CMK (cell line): ENCODE measurements around the gene RBMS2.

Source experiments
- DNase-seq: peaks from one replicate; pipeline ENCODE4 v3.0.0-alpha.2; 2010; ENCODE audit warnings: low read depth

Gene RBMS2

DNA sequence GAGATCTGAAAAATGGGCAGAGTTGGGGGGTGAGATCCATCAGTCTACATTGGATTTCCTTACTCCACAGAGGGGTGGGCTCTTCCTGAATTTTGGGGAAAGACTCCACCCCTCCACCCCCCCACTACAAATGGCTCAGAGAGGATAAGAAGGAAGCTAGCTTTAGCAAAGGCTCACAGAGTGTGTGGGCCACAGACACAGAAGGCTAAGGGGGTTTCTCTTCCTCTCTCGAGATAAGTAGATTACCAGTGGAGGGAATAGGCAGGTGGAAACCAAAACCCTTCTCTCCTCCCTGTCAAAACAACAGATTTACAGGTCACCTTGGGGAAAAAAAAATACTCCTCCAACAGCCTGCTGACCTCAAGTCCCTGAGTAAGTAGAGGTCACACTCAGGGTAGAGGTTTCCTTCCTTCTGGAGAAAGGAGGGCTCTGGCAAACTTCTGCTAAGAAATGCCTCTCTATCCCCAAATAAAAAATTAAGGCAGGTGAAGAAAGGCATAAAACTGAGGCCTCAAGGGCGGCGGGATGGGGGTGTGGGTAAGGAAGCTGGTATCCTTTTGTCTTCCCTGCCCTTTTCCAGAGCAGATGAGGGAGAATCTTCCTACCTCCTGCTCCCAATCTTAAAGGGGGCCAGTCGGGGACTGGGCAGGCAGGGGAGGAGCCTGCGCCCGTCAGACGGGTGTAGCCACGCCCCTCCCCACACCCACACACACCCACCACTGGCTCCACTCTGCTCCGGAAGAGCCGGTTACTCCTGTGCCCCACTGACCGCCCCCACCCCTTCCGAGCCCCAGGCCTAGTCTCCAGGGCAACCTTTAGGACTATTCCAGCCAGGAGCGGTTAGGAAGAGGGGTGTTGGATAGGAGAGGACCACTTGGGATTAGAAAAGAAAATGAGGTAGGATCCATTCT lies 110.4 kb downstream of the RBMS2 start:
- no peak for DNase-seq

DNA sequence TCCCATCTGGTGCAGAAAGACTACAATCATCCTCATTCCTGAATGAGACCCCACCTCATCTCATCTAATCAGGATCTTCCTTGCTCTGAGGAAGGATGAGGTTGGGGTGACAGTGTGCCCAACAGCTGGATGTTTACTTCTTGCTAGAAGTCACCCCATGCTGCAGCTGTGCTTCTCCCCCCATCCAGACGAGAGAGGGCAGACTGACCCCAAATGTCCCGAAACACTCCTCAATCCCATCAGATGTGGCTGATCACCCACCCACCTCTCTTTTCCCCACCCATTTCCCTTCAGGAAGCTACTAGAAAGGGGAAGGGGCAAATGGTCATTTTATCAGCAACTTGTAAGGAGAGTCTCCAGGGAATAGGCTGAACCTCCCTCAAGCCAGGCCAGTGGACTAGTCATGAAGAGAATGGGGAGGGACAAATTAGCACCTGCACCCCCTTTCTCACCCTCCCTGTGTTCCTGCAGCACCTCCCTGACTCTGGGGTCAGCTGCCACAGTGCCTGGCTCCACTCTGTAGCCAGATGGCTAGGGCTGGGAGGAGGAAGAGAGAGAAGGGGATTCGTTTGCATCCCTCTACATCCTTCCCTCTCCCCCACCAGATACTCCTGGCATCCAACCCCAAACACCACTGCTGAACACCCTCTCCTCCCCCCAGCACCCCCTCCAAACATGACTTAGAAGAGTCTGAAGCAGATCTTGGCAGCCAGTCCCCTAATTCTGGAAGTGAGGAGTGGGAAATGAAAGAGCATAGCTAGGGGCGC lies 111.3 kb downstream of the RBMS2 start:
- no peak for DNase-seq

DNA sequence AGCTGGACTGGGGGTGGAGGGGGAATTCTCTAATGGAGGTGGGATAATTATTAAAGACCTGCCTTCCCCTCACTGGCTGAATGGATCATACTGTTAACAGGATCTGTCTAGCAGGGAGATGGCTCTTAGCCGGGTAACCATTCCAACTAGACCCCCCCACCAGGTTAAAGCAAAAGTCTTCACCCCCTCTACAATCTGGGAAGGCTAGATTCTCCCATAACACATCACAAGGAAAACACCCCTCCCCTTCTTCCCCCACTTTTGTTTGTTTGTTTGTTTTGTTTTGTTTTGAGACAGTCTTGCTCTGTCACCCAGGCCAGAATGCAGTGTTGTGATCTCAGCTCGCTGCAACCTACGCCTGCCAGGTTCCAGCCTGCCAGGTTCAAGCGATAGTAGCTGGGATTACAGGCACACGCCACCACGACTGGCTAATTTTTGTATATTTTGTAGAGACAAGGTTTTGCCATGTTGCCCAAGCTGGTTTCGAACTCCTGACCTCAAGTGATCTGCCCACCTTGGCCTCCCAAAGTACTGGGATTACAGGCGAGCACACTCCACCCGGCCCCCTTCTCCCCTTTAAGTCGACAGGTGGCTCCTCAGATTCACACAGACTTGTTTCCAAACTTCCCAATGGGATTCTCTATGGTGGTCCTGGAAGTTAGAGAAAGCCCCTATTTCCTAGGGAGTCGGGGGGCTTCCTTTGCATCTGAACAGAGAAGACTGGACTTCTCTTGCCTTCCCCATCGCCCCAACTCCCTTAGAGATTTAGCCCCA lies 112.0 kb downstream of the RBMS2 start:
- no peak for DNase-seq

DNA sequence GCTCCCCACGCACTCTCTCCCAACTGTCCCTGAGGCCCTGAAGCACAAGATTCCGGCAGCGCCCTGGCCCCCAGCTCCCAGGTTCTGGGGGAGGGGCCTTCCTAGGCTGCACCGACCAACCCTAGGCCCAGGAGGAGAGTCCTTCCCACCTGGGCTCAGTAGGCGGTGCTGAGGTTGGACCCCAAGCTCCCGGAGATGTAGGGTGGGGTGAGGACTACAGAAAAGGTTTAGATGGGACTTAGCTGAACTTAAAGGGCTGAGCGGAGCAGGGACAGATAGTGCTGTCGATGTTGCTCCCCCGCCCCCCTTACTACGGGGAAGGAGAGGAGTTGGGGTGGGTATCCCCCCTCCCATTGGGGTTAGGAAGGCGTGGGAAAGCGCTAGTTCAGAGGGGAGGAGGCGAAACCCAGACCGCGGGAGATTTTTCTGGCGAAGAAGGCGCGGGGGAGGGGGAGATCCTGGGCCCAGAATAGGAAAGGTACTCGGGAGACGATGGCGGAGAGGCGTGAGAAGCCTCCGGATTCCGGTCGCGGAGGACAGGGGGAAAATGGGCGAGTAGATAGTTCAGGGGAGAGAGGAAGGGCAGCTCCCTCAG lies 112.7 kb downstream of the RBMS2 start:
- no peak for DNase-seq

DNA sequence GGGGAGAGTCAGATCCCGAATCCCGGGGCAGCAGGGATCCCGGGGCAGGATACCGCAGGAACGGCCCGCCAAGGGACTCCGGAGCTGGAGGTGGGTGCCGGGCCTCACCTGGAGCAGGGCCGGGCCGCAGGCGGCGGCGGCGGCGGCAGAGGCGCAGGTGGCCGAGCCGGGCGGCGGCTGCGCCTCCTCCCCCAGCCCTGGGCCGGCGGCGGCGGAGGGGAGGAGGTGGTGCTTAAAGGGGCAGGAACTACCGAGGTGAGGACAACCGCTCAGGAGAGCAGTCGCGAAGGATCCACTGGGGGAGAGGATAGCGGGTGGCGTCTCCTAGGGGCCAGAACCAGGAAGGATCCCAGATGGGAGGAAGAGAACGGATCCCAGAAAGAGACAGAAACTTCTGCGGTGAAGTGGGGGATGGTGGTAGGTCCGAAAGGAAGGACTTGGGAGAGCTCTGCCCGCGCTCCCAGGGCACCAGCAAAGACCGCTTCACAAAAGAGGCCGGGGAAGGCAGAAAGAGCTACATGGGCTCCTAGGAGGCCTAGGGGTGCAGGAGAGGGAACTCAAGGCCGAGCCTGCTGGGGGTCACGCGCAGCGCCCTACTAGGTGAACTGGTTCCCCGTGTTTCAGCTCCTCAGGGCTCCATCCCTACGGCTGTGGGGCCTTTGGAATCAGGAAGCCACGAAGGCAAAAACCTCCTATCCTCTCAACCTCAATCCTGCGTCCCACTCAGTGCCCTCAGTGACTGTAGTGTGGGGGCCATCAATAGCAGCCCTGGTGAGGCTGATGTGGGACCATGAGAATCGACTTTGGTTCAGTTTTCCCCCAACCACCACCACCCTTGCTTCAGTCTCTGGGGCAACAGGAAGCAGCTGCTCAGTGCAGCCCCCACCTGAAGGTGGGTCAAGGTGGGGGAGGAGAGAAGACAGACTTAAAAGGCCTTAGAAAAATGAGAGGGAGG lies 113.5 kb downstream of the RBMS2 start:
- DNase-seq: peak; percentile 73

DNA sequence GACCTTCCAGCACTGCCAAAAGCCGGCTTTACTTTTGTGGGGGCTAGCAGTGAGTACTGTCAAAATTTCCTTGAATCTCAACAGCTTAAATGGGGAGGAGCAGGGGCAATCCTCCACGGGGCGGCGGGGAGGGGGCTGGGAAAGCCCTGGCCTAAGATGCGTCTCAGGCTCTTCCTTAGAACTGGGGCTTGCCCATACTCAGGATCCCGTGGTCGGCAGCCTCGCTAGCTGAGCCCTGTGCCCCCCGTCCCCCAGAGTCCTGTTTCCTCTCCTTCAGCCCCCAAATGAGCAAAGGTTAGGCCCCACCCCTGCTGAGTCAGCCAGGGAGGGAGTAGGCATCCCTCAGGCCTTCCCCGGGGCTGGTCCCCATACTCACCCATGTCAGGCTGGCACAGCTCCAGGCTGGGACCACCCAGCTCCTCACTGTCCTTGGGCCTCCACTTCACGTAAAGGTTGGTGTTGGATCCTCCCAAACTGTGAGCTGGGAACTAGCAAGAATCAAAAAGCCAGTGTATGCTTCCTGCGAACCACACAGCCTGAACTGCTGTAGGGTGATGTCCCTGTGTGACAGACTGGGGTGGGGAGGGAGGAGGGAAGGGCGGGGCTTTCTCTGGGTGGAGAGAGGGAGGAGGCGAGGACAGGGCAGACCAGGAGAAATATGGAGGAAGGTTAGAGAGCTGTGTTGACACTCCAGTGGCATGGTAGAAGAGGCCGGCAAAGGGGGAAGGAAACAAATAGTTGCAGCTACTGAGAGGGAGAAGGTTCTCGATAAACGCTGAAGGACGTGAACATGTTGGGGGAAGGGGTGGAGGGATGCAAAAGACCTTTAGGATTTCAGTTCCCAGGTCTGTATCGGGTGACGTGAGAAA lies 114.4 kb downstream of the RBMS2 start:
- no peak for DNase-seq

DNA sequence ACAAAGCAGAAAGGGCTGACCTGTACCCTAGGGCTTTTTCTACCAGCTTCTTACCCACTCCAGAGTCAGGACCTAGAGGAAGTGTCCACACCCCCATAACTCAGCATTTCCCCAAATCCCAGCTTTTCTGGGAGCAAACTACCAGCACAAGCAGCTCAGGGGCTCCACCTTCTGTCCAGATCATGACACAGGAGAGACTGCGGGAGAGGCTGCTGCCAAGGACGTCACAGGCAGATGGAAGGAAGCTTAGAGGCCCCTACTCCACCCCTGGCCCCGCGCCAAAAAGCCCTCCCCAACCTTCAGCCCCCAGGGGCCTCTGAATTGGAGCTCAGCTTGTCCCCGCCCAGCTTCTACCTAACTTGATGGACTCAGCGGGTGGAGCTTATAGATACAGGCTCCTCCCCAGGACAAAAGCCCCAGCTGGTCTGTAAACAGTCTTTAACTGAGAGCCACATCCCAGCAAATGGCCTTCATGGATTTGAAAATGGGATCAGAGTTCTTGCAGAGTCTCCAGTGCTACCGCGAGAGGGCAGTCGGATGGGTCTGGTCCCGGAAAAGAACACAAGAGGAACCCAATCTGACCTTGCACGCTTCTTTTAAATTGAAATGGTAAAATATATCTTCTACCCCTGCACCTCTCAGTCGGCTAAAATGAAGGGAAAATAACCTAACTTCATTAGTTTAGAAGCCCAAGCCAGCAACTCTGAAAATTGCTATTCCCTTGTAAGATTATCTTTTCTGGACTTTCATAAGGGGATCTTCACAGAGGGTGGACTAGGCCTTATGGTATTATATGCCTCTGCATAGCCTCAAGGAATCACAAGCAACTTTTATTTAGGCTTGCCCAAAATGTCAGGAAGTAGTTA lies 115.3 kb downstream of the RBMS2 start:
- peak; percentile 94 for DNase-seq

DNA sequence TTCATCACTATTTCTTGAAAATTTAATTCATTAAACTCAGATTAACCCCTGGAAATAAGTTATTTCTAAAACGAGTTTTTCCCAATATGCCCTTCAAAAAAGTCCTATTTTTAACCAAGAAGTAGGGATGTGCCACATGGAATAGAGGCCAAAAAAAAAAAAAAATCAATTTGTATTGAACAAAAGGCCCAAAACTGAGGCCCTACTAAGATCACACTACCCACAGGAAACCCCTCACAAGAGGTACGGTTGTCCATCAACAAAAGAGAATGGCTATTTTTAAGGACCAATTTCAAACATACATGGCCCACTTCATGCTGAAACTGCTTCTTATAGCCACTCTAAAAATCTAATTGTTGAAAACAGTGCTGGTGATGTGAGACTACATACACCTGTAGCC lies 116.0 kb downstream of the RBMS2 start:
- no peak for DNase-seq

DNA sequence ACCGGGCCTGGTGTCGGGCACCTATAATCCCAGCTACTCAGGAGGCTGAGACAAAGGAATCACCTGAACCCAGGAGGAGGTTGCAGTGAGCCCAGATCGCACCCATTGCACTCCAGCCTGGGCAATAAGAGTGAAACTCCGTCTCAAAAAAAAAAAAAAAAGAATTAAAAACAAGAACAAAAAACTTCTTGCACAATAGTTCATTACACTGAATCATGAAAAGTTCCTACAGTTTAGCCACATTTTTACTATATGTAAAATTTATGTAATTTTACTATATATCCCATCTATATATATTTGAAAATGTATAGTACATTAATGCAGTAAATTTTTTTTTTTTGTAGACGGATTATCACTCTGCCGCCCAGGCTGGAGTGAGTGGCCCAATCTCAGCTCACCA lies 119.6 kb downstream of the RBMS2 start:
- no peak for DNase-seq

DNA sequence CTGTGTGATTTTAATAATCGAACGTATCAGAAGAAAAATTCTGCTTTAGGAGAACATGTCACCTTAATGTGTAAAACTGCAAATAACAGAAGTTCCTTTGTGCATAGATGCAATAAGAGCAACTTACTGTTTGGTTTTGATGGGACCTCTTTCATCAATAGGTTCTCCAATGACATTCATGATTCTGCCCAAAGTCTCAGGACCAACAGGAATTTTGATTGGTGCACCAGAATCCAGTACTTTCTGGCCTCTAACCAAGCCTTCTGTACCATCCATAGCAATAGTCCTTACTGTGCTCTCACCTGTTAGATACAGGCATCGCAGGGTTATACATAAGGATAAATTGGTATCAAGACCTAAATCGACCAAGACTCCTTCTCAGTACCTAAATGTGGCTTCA lies 123.0 kb downstream of the RBMS2 start:
- DNase-seq: no peak

DNA sequence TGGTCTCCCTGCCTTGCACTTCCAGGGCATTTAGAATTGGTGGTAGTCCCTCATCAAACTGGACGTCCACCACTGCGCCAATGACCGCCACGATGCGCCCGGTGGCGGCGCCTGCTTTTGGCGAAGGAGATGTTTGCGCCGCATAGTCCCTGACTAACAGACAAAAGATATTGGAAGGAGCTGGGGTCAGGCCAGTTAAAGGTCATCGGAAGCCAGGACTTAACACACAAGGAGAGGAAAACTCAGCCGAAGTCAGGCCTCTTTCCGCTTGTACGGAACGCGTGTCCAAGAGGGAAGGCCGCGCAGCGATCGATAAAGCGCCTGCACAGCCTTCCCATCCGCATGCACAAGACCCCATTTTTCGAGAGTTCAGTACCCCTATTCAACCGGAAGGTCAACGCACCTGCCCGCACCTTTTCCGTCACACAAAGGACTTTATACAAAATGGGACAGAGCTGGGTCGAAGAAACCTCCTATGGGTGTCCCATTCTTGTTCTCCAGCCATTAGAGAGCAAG lies 123.6 kb downstream of the RBMS2 start:
- DNase-seq: no peak
